GM18520 (cell line): ENCODE results near the gene MT1H.
"Not testable (repeated sequence)": the region's sequence is repeated elsewhere in the genome, so short reads cannot be mapped to it uniquely, and the experiment has no call there.

Experiments used
- ATAC-seq: cut with Tn5 transposase; IDR thresholded peaks from one replicate; pipeline ENCODE4 v1.9.1; 2021; ENCODE audit not compliant: unreplicated experiment

MT1H gene

GRCh38 chr16:56664506-56664905 is 5.1 kb upstream of the MT1H start:
- ATAC-seq, result no peak

GRCh38 chr16:56665286-56666261 is 4.0 kb upstream of the MT1H start:
- ATAC-seq, result not testable (repeated sequence)

GRCh38 chr16:56667581-56668571 is 1.7 kb upstream of the MT1H start, which contains the start of gene MT1G:
TSS of gene MT1G (minus strand) at chr16:56668065. CDS start at chr16:56667993, 72 bp downstream.
- no peak for ATAC-seq

- no peak for ATAC-seq
These were observed 416 bp downstream of the MT1H start for GRCh38 chr16:56669840-56670619.

GRCh38 chr16:56670620-56670934 is 963 bp downstream of the MT1H start:
- ATAC-seq, result no peak

- ATAC-seq, result not testable (repeated sequence)
These were observed 2.1 kb downstream of the MT1H start for GRCh38 chr16:56671691-56672090.

DNA sequence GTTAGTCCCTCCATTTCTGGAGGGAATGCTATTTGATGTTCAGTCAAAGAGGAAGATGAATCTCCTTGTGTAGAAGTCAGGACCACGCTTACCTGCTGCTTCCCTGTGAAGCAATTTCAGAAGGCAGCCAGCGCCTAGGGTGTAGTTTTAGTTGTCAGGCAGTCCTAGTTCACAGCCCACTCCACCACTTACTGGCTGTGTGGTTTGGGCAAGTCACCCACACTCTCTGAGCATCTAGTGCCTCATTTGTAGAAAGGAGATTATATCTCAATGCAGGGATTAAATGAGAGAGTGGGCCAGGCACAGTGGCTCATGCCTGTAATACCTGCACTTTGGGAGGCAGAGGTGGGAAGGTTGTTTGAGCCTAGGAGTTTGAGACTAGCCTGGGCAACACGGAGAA is 2.6 kb downstream of the MT1H start:
- ATAC-seq, result not testable (repeated sequence)

DNA sequence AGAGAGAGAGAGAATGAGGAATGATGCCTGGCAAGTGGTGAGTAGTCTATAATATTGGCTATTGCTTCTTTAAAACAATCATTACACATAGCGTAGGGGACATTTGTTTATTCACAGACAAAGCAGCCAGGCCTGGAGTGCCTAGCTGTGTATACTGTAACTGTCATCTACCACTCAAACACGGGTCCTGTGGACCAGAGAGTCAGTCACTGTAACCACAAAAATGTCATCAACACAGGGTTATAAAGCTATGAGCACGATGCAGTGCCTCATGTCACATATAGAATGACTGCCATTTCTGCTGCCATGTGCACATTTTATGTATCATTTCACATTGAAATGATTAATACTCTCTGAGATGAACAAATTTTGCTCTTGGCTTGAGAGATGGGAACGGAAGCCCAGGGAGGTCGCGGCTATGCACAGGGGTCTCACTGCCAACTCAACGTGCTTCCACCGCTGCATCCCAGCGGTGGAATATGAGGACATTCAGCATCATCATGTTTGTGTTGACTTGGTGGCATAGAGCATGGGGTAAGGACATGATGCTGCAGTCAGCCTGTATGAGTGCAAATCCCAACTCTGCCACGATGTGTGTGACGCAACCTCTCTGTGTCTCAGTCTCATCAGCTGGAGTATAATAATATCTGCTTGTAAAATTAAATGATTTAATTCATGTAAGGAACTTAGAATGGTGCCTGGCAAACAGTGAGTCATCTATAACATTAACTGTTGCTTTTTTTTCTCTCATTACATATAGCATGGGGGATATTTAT is 3.3 kb downstream of the MT1H start:
- ATAC-seq, result no peak

DNA sequence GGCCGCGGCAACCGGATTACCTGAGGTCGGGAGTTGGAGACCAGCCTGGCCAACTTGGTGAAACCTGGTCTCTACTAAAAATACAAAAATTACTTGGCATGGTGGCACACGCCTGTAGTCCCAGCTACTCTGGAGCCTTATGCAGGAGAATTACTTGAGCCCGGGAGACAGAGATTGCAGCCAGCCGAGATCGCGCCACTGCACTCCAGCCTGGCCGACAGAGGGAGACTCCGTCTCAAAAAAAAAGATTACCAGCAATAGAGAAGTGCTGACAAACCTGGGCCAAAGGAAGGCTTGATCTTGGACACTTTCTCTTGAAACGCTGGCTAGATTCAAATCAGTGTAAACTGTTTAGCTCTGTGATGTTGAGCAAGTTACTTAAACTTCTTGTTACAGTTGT is 4.3 kb downstream of the MT1H start:
- ATAC-seq, result no peak

DNA sequence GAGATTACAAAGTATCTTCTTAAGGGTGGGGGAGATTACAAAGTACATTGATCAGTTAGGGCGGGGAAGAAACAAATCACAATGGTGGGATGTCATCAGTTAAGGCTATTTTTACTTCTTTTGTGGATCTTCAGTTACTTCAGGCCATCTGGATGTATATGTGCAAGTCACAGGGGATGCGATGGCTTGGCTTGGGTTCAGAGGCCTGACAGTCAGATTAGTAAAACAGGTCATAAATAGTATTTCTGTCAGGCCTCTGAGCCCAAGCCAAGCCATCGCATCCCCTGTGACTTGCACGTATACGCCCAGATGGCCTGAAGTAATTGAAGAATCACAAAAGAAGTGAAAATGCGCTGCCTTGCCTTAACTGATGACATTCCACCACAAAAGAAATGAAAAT is 5.0 kb downstream of the MT1H start:
- not testable (repeated sequence) for ATAC-seq

DNA sequence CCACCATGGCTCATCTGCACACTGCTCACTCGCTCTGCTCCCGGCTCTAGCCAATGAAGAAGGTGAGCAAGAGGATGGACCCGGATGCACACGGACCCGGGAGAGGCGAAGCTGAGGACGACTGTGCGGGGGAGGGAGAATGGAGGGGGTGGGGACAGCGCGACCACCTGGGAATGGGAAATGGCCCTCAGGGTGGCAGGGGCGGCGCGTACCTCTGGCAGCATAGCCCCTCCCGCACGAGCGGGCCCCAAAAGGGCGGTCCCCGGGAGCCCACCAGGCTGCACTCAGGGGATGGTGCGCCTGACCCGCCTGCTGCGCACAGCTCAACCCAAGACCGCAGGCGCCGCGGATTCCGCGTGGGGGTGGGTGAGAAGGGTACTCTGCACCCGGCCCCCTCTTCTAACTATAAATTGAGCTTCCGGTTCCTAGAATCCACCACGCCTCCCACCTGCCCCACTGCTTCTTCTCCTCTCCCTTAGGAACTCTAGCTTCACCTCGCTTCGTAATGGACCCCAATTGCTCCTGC is 6.1 kb downstream of the MT1H start:
- no peak for ATAC-seq

DNA sequence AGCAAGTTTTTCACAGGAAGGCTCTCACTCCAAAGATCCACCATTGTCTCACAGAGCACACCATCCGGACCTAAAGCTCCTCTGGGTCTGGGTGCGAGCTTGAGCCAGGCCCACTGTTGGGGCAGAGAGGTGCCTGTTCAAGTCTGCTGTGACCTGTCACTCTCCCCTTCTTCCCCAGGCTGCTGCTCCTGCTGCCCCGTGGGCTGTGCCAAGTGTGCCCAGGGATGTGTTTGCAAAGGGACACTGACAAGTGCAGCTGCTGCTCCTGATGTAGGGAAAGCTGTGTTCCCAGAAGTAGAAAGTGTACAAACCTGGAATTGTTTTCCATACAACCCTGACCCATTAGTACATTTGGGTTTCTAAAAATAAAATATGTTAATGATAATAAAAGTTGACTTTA is 7.9 kb downstream of the MT1H start:
- no peak for ATAC-seq

DNA sequence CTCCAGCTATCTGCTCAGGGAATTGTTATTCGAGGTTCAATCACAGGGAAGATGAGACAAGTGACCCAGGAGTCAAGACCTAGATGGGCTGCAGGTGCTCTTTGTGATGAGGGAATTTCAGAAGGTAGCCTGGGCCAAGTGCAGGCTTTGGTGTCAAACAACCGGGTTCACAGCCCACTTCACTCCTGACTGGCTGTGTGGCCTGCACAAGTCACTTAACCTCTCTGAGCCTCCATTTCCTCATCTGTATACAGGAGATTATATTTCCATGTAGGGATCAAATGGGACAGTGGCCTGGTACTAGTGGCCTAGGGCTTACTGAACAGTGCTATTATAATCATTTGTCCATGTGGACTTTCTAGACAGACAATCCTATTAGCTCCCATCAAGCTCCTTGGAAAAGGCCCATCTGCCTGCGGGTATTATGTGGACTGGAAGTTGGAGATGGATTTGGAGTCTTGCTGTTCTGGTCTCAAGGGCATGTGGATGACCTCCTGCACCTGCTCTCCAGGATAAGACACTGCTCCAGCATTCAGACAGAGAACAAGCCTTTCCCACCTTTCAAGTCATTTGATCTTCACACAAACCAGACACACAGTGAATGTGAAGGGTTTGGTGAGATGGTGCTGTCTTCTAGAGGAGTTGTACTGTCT is 9.6 kb downstream of the MT1H start:
- ATAC-seq, result no peak

DNA sequence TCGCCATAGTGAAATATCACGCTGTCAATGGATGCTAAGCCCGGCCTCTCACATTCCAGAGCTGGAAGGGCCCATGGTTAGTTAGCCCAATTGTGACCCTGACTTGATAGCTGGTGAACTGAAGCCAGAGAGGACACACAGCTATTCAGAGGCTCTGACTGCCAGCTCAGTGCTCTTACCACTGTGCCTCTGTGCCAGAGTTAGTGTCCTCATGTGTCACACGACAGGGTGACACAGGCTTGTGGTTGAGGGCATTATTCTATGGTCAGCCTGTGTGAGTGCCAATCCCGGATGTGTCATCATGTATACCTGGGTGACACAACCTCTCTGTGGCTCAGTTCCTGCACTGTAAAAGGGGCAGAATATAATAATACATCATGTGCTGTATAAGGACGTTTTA is 10.2 kb downstream of the MT1H start:
- peak; percentile 30 for ATAC-seq

DNA sequence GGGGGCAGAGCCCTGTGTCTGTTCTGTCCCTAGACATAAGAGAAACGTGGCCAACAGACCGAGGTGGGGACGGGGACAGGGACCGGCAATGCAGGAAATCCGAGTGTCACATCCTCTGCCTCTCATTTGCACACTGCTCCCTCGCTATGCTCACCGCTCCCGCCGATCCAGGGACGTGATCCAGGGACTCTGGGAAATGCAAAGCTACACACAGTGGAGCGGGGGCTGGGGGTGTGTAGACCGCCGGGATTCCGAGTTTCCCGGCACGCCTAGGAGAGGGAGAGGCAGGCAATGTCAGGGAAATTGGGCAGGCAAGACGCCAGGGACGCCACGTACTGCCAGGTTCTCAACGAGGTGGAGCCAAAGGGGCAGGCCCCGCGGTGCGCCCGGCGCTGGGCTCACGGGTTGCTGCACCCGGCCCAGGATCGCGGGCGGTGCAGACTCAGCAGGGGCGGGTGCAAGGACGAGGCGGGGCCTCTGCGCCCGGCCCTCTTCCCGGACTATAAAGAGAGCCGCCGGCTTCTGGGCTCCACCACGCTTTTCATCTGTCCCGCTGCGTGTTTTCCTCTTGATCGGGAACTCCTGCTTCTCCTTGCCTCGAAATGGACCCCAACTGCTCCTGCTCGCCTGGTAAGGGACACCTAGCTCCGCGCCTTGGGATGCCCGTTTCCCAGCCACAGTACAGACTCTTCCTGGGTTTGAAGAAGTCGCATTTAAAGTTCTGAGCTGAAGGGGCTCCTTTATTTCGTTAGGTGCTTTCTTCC is 12.5 kb downstream of the MT1H start, which contains the start of gene MT1X:
Gene MT1X, plus strand, starts transcription at position 532 of the 764 bp plus-strand sequence. Its CDS starts 71 bp downstream, at position 603.
- ATAC-seq, result peak; percentile 80

DNA sequence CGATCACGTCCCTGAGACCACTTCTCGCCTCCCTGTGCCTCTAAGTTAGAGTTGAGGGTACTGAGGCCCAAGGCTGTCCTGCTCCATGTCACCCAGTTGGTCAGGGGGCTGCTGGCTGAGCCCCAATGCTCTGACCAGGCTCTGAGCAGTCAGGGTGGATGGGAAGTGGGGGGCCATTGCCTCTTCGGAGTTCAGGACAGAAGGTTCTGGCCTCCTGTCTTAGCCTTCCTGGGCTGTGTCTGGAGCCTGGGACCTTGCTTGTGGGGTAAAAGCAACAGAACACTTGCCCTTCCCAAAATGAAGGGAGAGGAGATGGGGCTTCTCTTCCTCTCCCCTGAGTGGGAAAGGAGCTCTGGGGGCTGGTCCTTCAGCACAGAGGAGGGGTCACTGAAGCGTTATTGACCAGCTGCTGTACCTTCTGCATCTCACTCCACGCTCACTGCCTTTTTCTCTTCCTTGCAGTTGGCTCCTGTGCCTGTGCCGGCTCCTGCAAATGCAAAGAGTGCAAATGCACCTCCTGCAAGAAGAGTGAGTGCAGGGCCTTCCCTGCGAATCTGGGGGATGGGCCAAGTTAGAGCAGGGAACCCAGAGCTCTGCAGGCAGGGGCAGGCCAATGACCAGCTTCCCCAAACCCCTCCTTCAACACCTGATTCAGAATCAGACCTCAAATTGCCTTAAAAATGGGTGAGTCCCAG is 13.2 kb downstream of the MT1H start:
- no peak for ATAC-seq

- ATAC-seq, result no peak
These were observed 14.0 kb downstream of the MT1H start for GRCh38 chr16:56683424-56684172.
